H54 (cell line): ENCODE measurements around the gene TMEM273.

Source experiments
- DNase-seq: peaks from one replicate; pipeline ENCODE4 v3.0.0; 2011; ENCODE audit warnings: low spot score, mixed read lengths; ENCODE audit not compliant: insufficient read length
- FAIRE-seq: peaks from 3 replicates; lab custom pipeline; 2011; peaks lifted over from hg19 to GRCh38; lab: Jason Lieb, UNC
- POLR2A ChIP-seq: IDR thresholded peaks from 2 replicates; pipeline ENCODE4 v1.6.1; 2011; ENCODE audit warnings: low read depth, mild to moderate bottlenecking, low read length

The TMEM273 gene

DNA sequence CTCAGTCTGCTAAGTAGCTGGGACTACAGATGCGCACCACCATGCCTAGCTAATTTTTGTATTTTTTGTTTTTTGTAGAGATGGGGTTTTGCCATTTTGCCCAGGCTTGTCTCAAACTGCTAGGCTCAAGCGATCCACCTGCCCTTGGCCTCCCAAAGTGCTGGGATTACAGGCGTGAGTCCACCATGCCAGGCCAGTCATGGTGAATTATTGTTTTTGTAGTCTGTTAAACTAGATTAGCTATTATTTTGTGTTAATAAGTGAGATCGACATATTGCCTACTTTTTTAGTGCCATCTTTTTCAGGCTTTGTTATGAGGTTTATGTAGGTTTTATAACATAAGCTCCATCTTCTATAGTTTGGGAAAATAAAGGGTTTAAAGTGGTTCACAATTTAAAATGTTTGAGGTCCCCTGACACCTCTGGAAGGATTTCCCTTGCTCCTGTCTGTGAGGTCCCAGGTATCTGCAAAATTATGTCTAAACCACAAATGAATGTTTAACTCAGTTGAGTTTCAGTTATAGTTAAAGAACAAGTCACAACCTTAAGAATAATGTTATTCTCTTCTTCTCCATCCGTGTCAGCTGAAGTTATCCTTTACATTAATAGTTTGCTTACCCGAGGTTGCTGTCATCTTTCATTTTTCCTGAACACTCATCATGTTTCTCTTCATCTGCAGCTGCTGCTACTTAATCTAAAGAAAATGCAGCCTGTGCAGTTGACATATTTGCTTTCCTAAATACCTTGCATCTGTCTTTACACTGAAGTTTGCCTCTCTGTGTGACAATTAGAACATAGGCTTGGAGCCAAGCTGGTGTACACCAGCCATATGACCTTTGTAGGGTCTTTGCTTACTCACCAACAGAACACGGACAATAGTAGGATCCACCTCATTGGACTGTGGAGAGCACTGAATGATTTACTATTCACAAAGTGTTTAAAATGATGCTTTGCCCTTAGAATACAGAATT is 63.9 kb downstream of the TMEM273 start:
- DNase-seq (no peak), FAIRE-seq (no peak)
- no peak for TF ChIP-seq POLR2A

DNA sequence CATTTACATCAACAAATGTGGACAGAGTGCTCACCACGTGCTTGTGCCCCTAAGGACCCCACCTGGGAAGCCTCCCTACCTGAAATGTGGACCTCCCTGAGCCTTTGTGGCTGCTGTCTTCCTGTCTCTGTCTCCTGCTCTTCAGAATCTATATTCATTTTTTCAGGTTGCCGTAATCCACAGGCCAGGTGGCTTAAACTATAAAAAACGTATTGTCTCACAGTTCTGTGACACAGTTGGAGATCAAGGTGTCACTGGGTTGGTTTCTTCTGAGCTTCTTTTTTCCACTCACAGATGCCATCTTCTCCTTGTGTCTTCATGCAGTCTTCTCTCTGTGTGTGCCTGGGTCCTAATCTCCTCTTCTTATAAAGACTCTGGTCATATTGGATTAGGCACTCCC is 67.3 kb downstream of the TMEM273 start:
- DNase-seq (no peak), FAIRE-seq (no peak)
- no peak for TF ChIP-seq POLR2A

DNA sequence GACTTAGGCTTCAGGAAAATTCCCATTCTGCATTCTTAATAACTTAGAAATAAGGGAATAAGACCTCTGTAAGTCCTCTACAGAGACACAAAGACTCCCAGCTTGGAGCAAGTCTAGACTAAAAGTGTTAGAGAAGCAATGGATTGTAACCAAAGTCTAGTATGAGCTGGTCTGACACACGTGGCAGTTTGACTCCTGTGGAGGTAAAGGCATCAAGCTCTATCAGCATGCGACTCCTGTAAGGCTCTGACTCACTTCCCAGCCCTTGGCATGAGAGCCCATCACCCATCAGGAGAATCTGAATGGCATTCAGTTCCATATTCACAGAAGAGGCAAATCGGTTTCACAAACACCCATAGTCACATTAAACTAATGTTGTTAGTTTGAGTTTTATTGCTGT is 68.4 kb downstream of the TMEM273 start:
- TF ChIP-seq POLR2A, result no peak
- no peak for FAIRE-seq
- no peak for DNase-seq

DNA sequence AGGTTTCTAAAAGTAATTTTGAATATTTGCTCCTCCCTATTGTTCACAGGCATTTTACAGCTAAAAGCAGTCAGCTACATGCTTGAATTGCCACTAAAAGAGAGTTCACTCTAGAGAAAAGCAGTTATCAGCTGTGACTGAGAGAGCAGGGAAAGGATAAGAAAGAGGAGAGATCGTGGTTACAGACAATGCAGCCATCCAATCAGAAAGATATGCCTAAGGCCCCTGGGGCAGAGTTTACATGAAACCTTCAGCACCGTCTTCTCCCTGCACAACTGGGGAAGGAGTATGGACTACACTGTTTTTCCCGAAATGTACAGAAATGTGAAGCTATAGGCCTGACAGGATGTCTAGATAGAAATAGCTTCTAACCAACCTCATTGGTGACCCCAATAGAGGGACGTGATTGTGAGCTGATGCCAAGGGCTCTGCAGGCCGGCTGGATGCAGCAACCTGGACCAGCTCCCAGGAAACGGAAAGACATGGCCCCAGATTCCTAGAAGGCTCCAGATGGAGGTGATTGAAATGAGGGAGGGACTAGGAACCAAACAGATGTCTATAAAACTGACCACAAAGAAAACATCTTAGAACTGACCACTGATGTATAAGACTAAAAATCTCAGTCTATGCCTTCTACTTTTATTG is 69.6 kb downstream of the TMEM273 start:
- no peak for FAIRE-seq
- TF ChIP-seq POLR2A, result no peak
- no peak for DNase-seq

DNA sequence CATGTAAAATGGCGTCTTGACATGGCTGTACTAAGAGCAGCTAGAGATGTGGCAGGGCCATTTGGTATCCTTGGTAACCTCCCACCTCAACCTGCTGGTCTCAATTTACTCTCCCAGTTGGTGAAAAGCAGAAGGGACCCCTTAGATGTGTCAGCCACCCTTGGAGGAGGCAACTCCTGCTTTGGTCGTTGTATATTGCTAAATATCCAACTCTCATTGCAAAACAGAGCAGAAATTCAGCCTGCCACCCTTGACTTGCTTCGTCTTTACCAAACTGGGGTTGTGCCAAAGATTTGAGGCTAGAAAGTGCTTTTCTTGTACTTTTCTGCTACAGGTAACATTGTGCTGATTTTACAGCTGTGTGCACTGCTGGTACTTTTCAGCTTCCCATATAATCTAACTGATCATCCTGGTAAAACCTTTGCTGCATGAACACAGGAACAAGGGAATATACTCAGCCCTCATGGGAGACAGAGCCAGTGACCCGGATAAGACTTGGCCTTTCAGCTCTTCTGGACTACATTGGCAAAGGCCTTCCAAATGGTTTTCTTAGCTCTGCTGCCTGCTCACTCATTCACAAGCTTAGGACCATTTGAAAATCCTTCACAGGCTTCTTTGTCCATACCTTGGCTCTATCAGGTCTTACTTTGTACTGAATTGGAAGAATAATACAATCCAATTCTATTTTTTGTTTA is 70.7 kb downstream of the TMEM273 start:
- DNase-seq (no peak), FAIRE-seq (no peak)
- no peak for TF ChIP-seq POLR2A

DNA sequence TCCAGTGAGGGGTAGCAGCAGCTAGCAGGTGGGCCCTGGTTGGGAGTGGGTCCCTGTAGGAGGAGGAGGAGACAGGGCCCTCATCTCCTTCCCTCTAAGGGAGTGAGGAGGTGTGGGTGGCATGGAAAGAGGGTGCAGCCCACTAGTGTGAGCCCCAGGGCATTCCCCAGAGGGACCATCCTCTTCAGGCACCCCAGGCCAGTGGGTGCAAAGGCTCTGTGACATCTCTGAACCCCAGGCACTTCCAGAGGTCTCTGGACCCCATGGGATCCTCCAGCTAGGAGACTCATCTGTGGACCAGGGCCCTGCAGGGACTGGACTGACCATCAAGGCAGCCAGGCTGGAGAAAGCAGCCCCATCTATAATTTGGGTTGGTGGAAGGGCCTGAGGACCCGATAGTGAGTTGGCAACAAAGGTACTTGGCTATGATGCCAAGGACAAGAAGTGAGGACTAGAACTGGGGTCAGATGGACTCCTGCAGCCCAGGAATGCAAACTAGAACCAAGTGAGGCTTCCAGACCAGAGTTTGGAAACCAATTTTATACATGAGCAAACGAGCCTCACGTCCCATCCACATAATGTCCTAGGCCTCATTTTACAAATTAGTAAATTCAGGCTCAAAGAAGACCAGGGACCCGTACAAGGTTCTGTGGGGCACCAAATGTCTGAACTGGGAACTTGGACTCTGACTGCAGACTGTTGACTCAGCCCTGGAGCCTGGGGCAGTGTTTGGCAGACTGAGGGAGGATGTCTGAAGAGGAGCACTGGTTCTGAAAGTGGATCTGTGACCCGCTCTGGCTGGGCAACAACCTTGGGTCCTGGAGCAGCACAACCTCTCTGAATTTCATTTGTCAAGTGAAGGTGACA is 71.4 kb downstream of the TMEM273 start:
- DNase-seq, result no peak
- TF ChIP-seq POLR2A, result no peak
- FAIRE-seq, result no peak

DNA sequence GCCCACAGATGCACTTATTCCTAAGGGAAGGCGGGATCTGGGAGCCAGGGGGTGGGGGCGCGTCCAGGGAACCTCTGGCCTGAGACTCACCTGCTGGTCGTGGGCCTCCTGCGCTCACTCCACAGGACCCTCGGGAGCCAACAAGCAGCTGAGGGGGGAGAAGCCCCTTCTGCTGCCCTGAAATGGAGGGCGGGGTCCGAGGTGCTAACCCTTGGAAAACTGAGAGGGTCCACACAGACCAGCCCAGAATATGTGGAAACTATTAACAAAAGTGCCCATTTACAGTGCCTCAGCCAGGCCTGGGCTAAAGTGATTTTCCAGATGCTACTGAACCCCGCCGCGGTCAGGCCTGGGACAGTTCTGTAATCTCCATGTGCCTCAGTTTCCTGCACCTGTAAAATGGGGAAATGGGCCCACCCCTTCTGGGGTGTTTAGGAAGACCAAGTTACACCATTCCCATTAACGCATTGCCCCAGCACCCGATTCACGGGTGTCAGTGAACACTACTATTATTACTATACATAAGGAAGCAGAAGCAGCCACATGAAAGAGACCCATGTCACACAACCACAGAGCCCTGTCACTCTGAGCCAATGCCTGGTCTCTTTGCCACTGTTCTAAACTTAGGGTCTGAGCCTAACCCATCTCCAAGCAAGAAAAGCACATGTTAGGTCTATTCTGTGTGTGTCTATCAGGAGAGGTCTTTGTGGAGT is 72.2 kb downstream of the TMEM273 start:
- FAIRE-seq (no peak), DNase-seq (no peak)
- TF ChIP-seq POLR2A, result no peak

DNA sequence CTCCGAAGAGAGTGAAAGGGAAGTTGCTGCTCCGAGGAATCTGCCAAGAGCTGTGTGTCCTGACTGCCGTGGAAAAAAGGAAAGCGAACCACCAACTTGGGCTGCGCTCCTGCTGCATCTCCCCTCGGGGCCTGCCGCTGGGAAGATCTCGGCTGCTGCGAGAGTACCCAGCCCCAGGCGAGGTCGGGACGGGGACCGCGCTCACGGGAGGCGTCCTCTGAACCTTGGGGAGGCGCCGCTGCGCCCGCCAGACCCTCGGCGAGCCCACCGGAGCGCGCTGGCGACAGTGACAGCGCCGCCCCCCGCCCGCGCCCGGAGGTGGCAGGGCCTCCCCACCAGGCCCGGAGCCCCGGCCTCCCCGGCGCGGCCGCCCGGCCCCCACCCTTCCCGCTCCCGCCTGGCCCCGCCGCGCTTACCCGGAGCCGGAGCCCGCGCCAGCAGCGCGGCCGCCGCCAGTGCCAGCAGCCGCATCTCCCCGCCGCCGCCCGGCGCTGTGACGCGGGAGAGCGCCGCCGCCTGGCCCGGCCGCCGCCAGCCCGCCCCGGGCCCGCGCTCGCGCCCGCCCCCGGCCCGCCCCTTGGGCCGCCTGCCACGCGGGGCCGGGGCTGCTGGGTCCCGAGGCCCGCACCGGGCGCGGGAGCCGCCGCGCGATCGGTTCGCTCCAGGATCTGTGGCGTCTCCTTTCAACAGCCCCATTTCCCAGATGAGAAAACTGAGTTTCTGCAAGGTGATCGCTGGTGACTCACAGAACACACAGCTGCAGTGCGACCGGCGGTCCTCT is 73.0 kb downstream of the TMEM273 start, which contains the start of gene VSTM4:
TSS of gene VSTM4 (minus strand) at position 508 of the 781 bp plus-strand sequence. CDS start at position 471, 37 bp downstream.
- peak; percentile 45; the same call in 1 of the 2 replicates for TF ChIP-seq POLR2A
- DNase-seq, result no peak
- FAIRE-seq, result no peak

DNA sequence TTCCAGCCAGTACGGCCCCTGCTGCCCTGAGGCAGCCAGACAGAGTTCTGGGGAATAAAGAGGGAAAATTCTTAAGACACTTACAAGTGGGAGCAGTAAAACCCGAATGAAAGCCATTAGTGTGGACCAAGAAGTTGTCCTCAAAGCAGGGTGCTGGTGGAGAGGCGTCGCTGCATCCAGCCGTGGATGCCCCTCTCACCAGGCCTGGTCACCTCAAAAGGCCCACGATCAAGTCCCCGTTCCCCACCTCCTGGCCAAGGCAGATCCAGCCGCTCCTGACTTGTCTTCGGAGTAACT is 73.5 kb downstream of the TMEM273 start:
- DNase-seq (no peak), FAIRE-seq (no peak)
- TF ChIP-seq POLR2A, result no peak

DNA sequence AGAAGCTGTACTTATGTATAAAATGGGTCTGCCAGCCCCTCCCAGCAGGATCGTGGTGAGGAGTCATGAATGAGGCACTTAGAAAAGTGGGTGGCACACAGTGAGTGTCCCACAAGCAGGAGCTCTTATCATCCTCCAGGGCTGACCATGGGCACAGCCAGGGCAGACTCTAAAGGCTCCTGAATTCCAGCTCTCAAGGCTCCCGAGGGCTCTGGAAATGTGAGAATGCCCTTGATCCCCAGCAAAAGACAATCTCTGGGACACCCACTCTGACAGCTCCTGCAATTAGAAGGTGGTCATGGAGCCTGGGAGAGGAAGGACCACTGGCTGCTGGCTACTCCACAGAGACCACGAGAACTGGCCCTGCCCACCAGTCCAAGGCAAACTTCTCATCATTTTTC is 74.5 kb downstream of the TMEM273 start:
- FAIRE-seq (no peak), DNase-seq (no peak)
- TF ChIP-seq POLR2A, result no peak

DNA sequence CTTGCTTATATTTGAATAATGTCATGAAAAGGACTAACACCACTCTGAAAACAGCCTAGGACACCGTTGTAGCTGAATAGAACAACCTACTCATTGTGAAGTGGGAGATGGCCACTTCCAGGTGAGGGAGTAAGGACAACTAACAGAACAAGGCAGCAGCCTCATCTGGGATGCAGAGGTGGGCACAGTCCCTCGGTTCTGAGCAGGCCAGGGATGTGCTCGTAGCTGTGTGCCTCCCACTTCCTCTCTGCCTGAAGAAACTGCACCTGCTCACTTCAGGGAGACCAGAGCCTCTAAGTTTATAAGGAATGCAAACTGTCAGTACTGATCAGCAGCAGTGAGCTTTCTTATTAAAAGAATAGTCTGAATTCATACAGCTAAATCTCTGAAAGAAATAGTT is 75.3 kb downstream of the TMEM273 start:
- no peak for DNase-seq
- FAIRE-seq, result no peak
- TF ChIP-seq POLR2A, result no peak

DNA sequence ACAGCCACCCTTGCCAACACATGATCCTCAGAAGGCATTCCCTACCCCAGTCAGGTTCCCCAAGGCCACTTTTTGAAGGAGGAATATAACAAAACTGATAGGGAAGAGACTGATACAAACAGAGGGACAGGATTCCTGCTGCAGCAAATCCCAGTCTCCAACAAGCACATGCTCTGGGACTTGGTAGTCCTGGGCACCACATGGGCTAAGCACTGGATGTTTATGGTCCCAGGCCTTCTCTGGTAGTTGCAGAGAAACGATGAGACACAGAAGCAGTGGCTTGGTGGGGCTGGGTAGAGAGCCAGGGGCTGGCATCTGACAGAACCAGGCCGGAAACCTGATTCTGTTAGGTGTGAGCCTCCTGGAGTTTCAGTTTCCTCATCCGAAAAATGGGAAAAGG is 76.1 kb downstream of the TMEM273 start:
- TF ChIP-seq POLR2A, result no peak
- DNase-seq (no peak), FAIRE-seq (no peak)

DNA sequence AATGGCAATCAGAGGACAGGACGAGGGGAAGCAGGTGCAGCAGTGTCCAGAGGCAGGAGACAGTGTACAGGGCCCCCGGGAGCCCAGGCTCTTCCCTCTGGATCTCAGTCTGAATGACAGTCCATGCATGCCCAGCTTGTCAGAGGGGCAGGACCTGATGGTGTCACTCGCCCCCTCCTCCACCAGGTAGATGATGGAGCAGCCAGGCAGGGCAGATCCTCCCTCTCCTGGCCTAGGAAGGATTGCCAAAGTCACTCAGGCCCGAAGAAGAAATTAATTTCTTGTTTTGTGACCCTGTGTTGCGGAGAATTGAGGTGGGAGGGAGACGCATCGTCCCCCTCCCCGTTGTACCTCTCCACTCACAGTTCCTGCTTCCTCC is 76.9 kb downstream of the TMEM273 start:
- no peak for TF ChIP-seq POLR2A
- DNase-seq, result no peak
- no peak for FAIRE-seq
